GM19240 (cell line): ENCODE data around the gene ATL1.
"Not testable (repeated sequence)": the region's sequence is repeated elsewhere in the genome, so short reads cannot be mapped to it uniquely, and the experiment has no call there.

Source experiments
- DNase-seq: peaks from one replicate; pipeline ENCODE4 v3.0.0; 2011; ENCODE audit warnings: low spot score; ENCODE audit not compliant: insufficient read length

ATL1 gene

GRCh38 chr14:50601394-50601793, 41.4 kb downstream of the ATL1 start:
- no peak for DNase-seq

GRCh38 chr14:50602035-50602434, 42.1 kb downstream of the ATL1 start:
- DNase-seq = no peak

- DNase-seq = no peak
These were observed 43.6 kb downstream of the ATL1 start for GRCh38 chr14:50603565-50603964.

- no peak for DNase-seq
These were observed 45.8 kb downstream of the ATL1 start for GRCh38 chr14:50605766-50606165.

- DNase-seq = no peak
These were observed 46.5 kb downstream of the ATL1 start for GRCh38 chr14:50606468-50606867.

GRCh38 chr14:50607181-50607580, 47.2 kb downstream of the ATL1 start:
- no peak for DNase-seq

- no peak for DNase-seq
These were observed 47.8 kb downstream of the ATL1 start for GRCh38 chr14:50607761-50608160.

- no peak for DNase-seq
These were observed 48.4 kb downstream of the ATL1 start for GRCh38 chr14:50608302-50608851.

GRCh38 chr14:50610465-50610864, 50.5 kb downstream of the ATL1 start:
- DNase-seq = no peak

- DNase-seq = no peak
These were observed 52.9 kb downstream of the ATL1 start for GRCh38 chr14:50612806-50613205.

GRCh38 chr14:50615056-50615455, 55.1 kb downstream of the ATL1 start:
- DNase-seq = no peak

GRCh38 chr14:50615552-50615951, 55.6 kb downstream of the ATL1 start:
- DNase-seq = no peak

- no peak for DNase-seq
These were observed 56.3 kb downstream of the ATL1 start for GRCh38 chr14:50616275-50616674.

- no peak for DNase-seq
These were observed 59.7 kb downstream of the ATL1 start for GRCh38 chr14:50619569-50620141.

- DNase-seq = no peak
These were observed 60.4 kb downstream of the ATL1 start for GRCh38 chr14:50620341-50620740.

GRCh38 chr14:50622978-50623377, 63.0 kb downstream of the ATL1 start:
- DNase-seq = no peak

- no peak for DNase-seq
These were observed 64.5 kb downstream of the ATL1 start for GRCh38 chr14:50624447-50624846.

GRCh38 chr14:50624947-50625346, 65.0 kb downstream of the ATL1 start:
- not testable (repeated sequence) for DNase-seq

- DNase-seq = no peak
These were observed 71.5 kb downstream of the ATL1 start for GRCh38 chr14:50631408-50631821.

GRCh38 chr14:50633954-50634353, 74.0 kb downstream of the ATL1 start:
- DNase-seq = no peak

- DNase-seq = no peak
These were observed 75.2 kb downstream of the ATL1 start for GRCh38 chr14:50635141-50635540.

GRCh38 chr14:50647282-50647681, 87.3 kb downstream of the ATL1 start:
- DNase-seq = no peak

- DNase-seq = no peak
These were observed 87.8 kb downstream of the ATL1 start for GRCh38 chr14:50647753-50648152.

GRCh38 chr14:50649691-50650090, 89.7 kb downstream of the ATL1 start:
- DNase-seq = no peak
